ENCODE measurements around the gene CYP39A1.
"Not testable (repeated sequence)": the region's sequence is repeated elsewhere in the genome, so short reads cannot be mapped to it uniquely, and the experiment has no call there.

Gene CYP39A1

GRCh38 chr6:46648869-46649492 lies 3.6 kb downstream of the CYP39A1 start:
- DNase-seq: no peak

GRCh38 chr6:46648108-46648507 lies 4.5 kb downstream of the CYP39A1 start:
- DNase-seq: not testable (repeated sequence)

- no peak for DNase-seq
These were observed 7.4 kb downstream of the CYP39A1 start for GRCh38 chr6:46645265-46645664.

GRCh38 chr6:46642928-46643751 lies 9.5 kb downstream of the CYP39A1 start:
- no peak for DNase-seq

- no peak for DNase-seq
These were observed 14.0 kb downstream of the CYP39A1 start for GRCh38 chr6:46638650-46639049.

GRCh38 chr6:46637933-46638332 lies 14.7 kb downstream of the CYP39A1 start:
- no peak for DNase-seq

- no peak for DNase-seq
These were observed 15.5 kb downstream of the CYP39A1 start for GRCh38 chr6:46637145-46637544.

- DNase-seq: no peak
These were observed 17.2 kb downstream of the CYP39A1 start for GRCh38 chr6:46635462-46635861.

- no peak for DNase-seq
These were observed 20.6 kb downstream of the CYP39A1 start for GRCh38 chr6:46632053-46632452.

GRCh38 chr6:46629691-46630090 lies 22.9 kb downstream of the CYP39A1 start:
- no peak for DNase-seq

- no peak for DNase-seq
These were observed 23.6 kb downstream of the CYP39A1 start for GRCh38 chr6:46628976-46629375.

GRCh38 chr6:46628498-46628897 lies 24.1 kb downstream of the CYP39A1 start:
- DNase-seq: no peak

- no peak for DNase-seq
These were observed 25.6 kb downstream of the CYP39A1 start for GRCh38 chr6:46626976-46627375.

GRCh38 chr6:46626228-46626909 lies 26.2 kb downstream of the CYP39A1 start:
- no peak for DNase-seq

GRCh38 chr6:46618726-46619125 lies 33.9 kb downstream of the CYP39A1 start:
- DNase-seq: no peak

- no peak for DNase-seq
These were observed 40.0 kb downstream of the CYP39A1 start for GRCh38 chr6:46612645-46613044.

- DNase-seq: no peak
These were observed 41.6 kb downstream of the CYP39A1 start for GRCh38 chr6:46610862-46611553.

GRCh38 chr6:46606338-46606737 lies 46.3 kb downstream of the CYP39A1 start:
- no peak for DNase-seq

GRCh38 chr6:46605091-46605797 lies 47.4 kb downstream of the CYP39A1 start:
- no peak for DNase-seq

- DNase-seq: no peak
These were observed 54.4 kb downstream of the CYP39A1 start for GRCh38 chr6:46598215-46598614.

- DNase-seq: no peak
These were observed 59.9 kb downstream of the CYP39A1 start for GRCh38 chr6:46592740-46593139.

- no peak for DNase-seq
These were observed 60.6 kb downstream of the CYP39A1 start for GRCh38 chr6:46592046-46592445.

- no peak for DNase-seq
These were observed 61.9 kb downstream of the CYP39A1 start for GRCh38 chr6:46590765-46591164.
